CD4-positive, alpha-beta T cell treated with Interferon alpha-2 for 1 hour (primary cell): ENCODE results near the gene CCL5.

Source experiments
- DNase-seq, 2 donors: peaks; one replicate each; pipeline ENCODE4 v3.0.0-alpha.2; 2020 to 2022

The CCL5 gene

DNA sequence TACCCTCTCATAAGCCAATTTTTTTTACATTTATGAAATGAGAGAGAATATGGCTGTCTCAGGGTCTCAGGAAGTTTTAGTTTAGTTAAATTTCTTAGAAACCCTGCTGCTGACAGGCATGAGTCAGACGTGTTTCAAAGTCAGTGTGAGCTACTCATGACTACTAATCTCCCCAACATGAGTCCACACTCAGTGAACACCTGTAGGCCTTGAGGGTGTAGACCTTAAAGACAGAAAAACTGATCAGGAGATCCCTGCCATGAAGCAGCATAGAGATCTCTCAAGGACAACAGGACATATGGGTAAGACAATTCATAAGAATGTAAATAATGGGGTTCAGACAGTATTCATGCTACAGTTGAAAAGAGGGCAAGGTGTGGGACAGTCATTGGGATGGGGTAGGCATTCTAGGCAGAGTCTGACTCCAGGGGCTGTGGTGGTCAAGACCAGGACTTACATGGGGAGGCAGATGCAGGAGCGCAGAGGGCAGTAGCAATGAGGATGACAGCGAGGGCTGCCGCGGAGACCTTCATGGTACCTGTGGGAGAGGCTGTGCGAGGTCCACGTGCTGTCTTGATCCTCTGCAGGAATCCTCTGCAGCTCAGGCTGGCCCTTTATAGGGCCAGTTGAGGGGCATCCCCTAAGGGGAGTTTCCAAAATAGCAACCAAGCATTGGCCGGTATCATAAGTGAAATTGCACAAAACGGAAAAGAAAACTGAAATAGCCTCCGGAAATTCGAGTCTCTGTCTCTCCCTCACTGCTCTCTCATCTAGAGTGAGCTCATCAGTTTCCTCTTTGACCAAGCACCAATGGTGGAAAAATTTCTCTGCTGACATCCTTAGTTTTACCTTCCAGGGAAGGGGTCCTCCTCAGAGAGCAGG lies at the start of gene CCL5:
TSS of gene CCL5 (minus strand) at position 588 of the 882 bp plus-strand sequence.
- DNase-seq, result peak; percentile 82 to 88

- no peak for DNase-seq
These were observed 47.6 kb upstream of the CCL5 start for GRCh38 chr17:35927714-35928113.

DNA sequence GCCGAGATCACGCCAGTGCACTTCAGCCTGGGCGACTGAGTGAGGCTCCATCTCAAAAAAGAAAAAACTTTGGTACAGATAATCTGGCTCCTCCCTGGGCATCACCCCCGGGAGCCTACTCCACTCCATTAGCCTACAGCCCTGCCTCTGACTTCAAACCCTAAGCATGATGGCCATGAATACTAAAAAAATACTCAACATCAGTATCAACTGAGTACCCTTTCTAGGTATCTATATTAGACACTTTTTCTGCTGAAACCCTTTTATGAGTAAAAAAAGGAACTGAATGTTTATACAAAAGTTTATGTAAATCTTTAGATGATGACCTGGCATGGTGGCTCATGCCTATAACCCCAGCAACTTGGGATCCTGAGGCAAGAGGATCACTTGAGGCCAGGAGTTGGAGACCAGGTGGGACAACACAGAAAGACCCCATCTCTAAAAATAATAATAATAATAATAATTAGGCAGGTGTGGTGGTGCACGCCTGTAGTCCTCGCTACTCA lies 43.5 kb upstream of the CCL5 start:
- no peak for DNase-seq

DNA sequence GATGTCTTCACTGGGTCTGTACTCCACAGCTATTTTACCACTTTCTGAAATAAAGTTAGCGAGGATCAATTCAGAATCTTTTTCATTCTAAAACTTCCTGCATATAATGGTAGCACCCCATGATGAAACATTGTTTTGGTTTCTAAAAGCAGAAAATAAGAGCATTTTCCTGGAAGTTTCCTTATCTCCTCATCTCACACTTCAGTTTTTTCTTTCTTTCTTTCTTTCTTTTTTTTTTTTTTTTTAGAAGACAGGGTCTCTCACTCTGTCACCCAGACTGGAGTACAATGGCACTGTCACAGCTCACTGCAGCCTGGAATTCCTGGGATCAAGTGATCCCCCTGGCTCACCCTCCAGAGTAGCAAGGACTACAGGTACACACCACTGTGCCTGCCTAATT lies 40.1 kb upstream of the CCL5 start:
- no peak for DNase-seq

- no peak for DNase-seq
These were observed 38.5 kb upstream of the CCL5 start for GRCh38 chr17:35918665-35919064.

- DNase-seq, result no peak
These were observed 37.5 kb upstream of the CCL5 start for GRCh38 chr17:35917519-35918213.

DNA sequence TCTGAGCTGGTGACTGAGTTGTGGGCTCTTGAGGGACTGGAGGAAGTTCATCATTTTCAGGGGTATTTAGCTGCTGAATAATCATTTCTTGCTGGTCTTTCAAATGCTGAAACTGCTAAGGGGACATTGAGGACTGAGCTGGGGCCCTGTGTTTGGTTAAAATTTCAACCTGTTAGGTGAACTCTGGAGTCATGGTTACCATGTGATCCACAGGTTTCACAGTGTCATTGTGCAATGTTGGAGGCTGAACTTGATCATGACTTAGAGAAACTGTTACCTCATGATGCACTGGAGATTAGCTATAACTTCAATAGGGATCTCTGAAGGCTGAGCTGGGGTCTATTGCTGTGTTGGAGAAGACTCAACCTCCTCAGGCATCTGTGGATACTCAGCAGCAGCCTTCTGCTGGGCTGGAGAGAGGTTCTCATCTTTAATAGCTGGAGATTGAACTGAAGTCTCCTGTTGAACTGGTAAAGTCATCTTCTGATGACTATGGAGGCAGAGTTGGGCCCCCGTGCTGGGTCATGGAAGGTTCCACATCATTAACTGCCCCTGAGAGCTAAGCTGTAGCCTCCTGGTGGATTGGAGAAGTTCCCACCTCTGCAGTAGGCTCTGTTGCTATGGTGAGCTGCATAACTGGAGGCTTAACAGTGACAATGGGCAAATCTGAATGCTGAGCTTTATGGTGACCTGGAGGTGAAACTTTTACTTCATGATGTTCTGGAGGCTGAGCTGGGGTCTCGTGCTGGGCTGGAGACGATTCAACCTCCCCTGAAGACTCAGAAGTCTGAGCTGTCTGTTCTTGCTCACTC lies 35.2 kb upstream of the CCL5 start:
- DNase-seq, result no peak

DNA sequence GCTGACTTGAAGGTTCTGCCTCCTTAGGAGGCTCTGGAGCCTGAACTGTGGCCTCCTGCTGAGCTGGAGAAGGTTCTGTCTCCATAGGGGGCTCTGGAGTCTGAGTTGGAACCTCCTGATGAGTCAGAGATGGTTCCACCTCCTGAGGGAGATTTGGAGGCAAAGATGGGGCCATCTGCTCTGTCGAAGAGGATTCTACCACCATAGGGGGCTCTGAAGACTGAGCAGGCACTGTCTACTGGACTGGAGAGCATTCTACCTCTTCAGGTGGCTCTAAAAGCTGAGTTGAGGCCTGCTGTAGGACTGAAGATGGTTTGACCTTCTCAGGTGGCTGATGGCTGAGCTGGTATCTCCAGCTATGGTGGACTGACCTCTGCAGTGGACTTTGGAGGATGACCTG lies 34.2 kb upstream of the CCL5 start:
- no peak for DNase-seq

GRCh38 chr17:35913609-35914008 lies 33.4 kb upstream of the CCL5 start:
- no peak for DNase-seq

GRCh38 chr17:35912942-35913341 lies 32.8 kb upstream of the CCL5 start:
- no peak for DNase-seq

- DNase-seq, result no peak
These were observed 32.3 kb upstream of the CCL5 start for GRCh38 chr17:35912339-35912912.

DNA sequence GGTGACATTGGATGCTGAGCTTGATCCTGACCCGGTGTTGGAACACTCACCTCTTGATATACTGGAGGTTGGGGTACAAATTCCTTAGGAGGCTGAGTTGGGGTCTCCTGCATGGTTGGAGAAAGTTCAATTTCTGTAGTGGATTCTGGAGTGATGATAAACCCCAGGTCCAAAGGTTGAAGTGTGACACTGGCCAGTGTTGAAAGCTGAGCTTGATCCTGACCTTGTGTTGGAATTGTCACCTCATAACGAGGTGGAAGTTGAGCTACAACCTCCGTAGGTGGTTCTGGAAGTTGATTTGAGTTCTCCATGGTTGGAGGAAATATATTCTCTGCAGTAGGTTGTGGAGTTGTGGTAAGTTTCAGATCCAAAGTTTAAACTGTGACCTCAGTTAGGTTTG lies 29.2 kb upstream of the CCL5 start:
- no peak for DNase-seq

- DNase-seq, result no peak
These were observed 27.5 kb upstream of the CCL5 start for GRCh38 chr17:35907691-35908090.

GRCh38 chr17:35906926-35907637 lies 26.9 kb upstream of the CCL5 start:
- no peak for DNase-seq

- no peak for DNase-seq
These were observed 26.2 kb upstream of the CCL5 start for GRCh38 chr17:35906191-35906925.

DNA sequence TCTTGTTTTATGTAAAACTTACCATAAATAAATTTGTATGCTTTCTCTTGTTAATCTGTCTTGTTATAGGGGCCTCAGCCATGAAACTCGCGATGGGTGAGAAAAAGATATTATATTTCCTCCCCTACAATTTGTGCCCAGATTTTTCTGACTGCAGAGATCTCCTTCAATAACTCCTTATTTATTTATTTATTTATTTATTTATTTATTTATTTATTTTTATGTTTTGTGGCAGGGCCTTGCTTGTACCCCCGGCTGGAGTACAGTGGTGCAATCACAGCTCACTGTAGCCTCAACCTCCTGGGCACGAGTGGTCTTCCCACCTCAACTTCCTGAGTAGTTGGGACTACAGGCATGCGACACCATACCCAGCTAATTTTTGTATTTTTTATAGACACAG lies 23.3 kb upstream of the CCL5 start:
- no peak for DNase-seq

DNA sequence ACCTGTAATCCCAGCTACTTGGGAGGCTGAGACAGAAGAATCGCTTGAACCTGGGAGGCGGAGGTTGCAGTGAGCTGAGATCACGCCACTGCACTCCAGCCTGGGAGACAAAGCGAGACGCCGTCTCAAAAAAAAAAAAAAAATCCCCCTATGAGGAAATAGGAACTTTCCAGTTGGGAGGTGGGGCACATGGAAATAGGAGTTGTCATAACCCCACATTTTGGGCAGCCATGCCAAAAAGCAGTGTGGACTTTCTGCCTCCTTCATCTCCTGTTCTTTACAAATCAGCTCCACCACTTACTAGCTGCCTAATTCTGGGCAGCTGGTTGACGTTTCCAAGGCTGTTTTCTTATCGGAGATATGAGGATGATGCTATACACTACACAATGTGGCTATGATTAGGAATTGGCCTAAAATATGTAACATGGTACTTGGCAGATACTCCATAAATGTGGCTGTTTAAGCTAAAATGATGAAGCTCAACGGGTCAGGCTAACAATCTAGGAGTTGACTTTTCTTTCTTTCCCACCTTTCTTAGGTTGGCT lies 21.5 kb upstream of the CCL5 start:
- no peak for DNase-seq

DNA sequence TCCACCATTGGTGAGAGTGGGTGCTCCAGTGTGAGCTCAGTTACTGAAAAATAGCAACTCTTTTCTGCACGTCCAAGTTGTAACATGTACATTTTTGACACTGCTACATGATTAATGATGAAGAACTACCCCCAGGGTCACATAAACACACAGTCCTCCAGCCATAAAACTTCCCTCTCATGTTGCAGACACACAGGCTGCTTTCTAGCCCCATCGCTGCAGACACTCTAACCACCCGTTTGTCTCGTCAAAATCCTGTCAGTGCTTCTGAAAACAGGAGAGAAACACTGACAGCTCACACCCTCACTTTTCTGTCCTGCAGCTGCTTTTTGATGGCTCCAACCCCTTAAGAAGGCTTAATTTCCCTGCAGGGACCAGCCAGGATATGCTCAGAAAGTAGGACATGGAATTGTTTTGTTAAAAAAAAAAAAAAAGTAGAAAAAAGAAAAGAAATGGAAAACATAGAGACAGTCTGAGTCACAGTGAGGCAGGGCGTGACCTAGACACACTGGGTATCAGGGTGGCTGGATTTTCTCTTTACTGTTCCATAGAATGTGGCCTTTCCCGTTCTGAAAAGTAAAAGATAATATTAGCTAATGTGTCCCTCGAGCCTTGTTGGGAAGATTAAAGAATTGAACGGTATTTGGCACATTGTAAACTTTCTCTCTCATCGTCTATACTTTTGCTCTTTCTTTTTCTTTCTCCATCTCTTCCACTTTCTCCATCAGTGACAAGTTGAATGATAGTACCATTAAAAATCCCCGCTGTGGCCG lies 20.7 kb upstream of the CCL5 start:
- no peak for DNase-seq

GRCh38 chr17:35900280-35900679 lies 20.1 kb upstream of the CCL5 start:
- no peak for DNase-seq
